GM12873 (cell line): ENCODE results near the gene IQCE.

Source experiments
- TF ChIP-seq, protein P1 (sequence below): IDR thresholded peaks from 2 replicates; pipeline ENCODE4 v1.5.1; 2012; ENCODE audit warnings: low read depth, mild to moderate bottlenecking, moderate library complexity, low read length, control low read depth; ENCODE audit not compliant: insufficient read depth; ENCODE audit errors: missing control alignments

The IQCE gene

GRCh38 chr7:2627258-2628129 is 68.7 kb downstream of the IQCE start:
- TF ChIP-seq, protein P1, sequence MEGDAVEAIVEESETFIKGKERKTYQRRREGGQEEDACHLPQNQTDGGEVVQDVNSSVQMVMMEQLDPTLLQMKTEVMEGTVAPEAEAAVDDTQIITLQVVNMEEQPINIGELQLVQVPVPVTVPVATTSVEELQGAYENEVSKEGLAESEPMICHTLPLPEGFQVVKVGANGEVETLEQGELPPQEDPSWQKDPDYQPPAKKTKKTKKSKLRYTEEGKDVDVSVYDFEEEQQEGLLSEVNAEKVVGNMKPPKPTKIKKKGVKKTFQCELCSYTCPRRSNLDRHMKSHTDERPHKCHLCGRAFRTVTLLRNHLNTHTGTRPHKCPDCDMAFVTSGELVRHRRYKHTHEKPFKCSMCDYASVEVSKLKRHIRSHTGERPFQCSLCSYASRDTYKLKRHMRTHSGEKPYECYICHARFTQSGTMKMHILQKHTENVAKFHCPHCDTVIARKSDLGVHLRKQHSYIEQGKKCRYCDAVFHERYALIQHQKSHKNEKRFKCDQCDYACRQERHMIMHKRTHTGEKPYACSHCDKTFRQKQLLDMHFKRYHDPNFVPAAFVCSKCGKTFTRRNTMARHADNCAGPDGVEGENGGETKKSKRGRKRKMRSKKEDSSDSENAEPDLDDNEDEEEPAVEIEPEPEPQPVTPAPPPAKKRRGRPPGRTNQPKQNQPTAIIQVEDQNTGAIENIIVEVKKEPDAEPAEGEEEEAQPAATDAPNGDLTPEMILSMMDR, result no peak

DNA sequence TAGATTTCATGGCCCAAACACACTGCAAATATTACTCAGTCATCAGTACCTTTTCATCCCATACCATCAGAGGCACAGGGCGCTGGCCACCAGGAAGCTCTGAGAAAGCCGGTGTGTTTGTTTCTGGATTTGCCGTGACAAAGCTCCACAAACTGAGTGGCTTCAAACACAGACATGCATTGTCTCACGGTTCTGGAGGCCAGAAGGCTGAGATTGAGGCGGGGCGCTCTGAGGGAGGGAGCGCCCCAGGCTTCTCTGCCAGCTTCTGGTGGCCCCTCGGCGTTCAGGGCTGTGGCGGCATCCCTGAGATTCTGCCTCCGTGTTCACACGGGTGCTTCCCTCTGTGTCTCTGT is 69.3 kb downstream of the IQCE start:
- TF ChIP-seq, protein P1, result no peak

GRCh38 chr7:2628891-2629290 is 70.1 kb downstream of the IQCE start:
- TF ChIP-seq, protein P1, result no peak

DNA sequence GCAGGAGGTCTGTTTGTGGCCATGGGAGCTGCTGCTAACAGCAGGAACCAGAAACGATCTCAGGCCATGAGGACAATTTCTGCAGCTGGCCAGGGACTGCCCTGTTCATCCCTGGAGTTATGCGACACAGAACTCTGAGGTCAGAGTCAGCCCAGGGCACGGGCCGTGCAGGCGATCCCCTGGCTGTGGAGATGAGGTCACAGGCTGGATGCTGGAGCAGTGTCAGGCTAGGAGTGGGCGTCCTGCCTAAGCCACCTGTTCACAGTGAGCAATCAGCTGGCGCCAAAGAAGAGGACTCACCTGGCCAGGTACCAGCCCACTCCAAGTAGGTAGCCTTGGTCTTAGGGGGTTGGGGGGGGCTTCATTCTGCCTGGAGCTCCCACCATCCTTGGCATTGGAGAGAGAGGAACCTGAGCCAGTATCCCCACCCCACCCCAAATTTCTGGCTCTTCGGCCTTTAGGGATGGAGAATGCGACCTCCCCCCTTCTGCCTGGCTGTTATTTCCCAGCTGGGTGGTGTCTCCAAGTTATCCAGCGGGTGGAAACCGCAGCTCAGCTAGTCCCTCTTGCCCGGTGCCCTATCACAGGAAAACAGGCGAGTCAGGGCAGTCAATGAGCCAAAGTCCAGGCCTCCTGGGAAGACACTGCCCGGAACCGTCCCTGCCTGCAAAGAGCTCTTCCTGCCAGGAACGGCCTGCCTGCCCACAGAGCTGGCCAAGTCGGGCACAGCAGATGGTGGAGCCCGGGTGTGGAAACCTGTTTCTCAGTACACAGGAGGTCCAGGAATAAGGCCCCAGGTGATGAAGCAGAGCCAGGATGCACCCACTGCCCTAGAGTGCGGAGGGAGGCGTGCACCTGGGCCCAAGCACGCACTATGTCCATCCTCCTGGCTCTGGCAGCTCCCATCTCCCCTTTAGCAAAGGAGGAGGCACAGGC is 71.2 kb downstream of the IQCE start:
- TF ChIP-seq, protein P1, result no peak

GRCh38 chr7:2631946-2632732 is 73.4 kb downstream of the IQCE start, which contains the start of gene TTYH3:
Gene TTYH3, plus strand, starts transcription at chr7:2631986. Its CDS starts 170 bp downstream, at chr7:2632156.
- TF ChIP-seq, protein P1, result no peak

DNA sequence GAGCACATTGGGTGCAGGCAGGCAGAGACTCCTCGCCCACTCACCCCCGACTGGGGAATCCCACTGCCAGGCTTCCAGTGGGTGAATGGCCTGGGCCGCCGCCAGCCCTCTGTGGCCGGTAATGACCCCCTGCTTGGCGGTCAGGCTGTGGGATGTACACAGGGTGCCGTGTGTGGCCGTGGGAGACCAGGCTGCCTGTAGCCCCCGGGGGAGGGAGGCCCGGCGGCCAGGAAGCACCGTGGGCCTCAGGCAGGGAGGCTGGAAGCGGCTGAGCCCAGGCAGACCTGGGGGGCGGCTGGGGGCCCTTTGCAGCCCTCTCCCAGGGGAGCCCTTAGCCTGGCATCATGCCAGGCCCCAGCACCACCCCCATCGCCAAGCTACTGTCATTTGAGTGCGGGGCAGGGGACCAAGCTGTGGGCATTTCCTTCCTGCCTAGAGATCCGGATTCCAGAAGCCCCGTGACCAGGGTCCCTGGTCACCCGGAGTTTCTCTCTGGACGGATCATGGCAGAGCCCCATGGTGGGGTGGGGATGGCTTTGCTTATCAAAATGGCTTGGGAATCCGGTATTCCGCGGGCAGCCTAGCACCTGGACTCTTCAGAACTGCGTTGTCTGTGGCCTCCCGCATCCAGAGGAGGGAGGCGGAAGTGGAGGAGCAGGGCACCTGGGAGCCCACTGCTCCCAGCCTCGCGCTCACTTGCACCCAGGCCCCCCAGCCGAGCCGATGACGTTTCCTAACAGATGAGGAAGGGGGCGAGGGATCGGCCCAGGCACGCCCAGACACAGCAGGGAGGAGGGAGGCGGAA is 74.2 kb downstream of the IQCE start:
- TF ChIP-seq, protein P1, result no peak
